SIG-M5 treated with dmso at 0.1 percent for 504 hours (cell line): ENCODE measurements around the gene ADAM22.

Source experiments
- DNase-seq: peaks from one replicate; lab custom pipeline; 2025; ENCODE audit not compliant: unreplicated experiment; lab: John Stamatoyannopoulos, UW

Gene ADAM22

GRCh38 chr7:88037050-88037449, 103.0 kb downstream of the ADAM22 start:
- DNase-seq = no peak

- DNase-seq = no peak
Measured at GRCh38 chr7:88040694-88041093, 106.6 kb downstream of the ADAM22 start.

- no peak for DNase-seq
Measured at GRCh38 chr7:88041583-88041982, 107.5 kb downstream of the ADAM22 start.

GRCh38 chr7:88042157-88042556, 108.1 kb downstream of the ADAM22 start:
- no peak for DNase-seq

- no peak for DNase-seq
Measured at GRCh38 chr7:88042803-88043202, 108.8 kb downstream of the ADAM22 start.

- no peak for DNase-seq
Measured at GRCh38 chr7:88044069-88044468, 110.0 kb downstream of the ADAM22 start.

- no peak for DNase-seq
Measured at GRCh38 chr7:88046839-88047573, 113.0 kb downstream of the ADAM22 start.

GRCh38 chr7:88057655-88058054, 123.6 kb downstream of the ADAM22 start:
- DNase-seq = no peak

GRCh38 chr7:88062238-88062637, 128.2 kb downstream of the ADAM22 start:
- no peak for DNase-seq

- DNase-seq = no peak
Measured at GRCh38 chr7:88069093-88069492, 135.0 kb downstream of the ADAM22 start.

- DNase-seq = no peak
Measured at GRCh38 chr7:88071994-88072714, 138.1 kb downstream of the ADAM22 start.

GRCh38 chr7:88072715-88073055, 138.6 kb downstream of the ADAM22 start:
- DNase-seq = no peak

GRCh38 chr7:88073626-88074025, 139.6 kb downstream of the ADAM22 start:
- no peak for DNase-seq

GRCh38 chr7:88075216-88075615, 141.2 kb downstream of the ADAM22 start:
- no peak for DNase-seq

- DNase-seq = no peak
Measured at GRCh38 chr7:88083883-88084282, 149.8 kb downstream of the ADAM22 start.

- no peak for DNase-seq
Measured at GRCh38 chr7:88089561-88089960, 155.5 kb downstream of the ADAM22 start.

- no peak for DNase-seq
Measured at GRCh38 chr7:88090240-88090639, 156.2 kb downstream of the ADAM22 start.

GRCh38 chr7:88090671-88091070, 156.6 kb downstream of the ADAM22 start:
- DNase-seq = no peak

GRCh38 chr7:88091988-88092675, 158.1 kb downstream of the ADAM22 start:
- DNase-seq = no peak

GRCh38 chr7:88092676-88092999, 158.6 kb downstream of the ADAM22 start:
- DNase-seq = no peak

- no peak for DNase-seq
Measured at GRCh38 chr7:88101769-88102168, 167.7 kb downstream of the ADAM22 start.

GRCh38 chr7:88102675-88103074, 168.6 kb downstream of the ADAM22 start:
- DNase-seq = no peak
